DMS153 treated with DMSO at 0.1 percent for 48 hours (cell line): ENCODE data around the gene PDCD2L.
"Not testable (repeated sequence)": the region's sequence is repeated elsewhere in the genome, so short reads cannot be mapped to it uniquely, and the experiment has no call there.

ENCODE experiments used
- DNase-seq: peaks from one replicate; lab custom pipeline; 2025; ENCODE audit not compliant: unreplicated experiment; lab: John Stamatoyannopoulos, UW

PDCD2L gene

GRCh38 chr19:34373601-34374288, 30.5 kb upstream of the PDCD2L start:
- no peak for DNase-seq

- DNase-seq: no peak
Measured at GRCh38 chr19:34375598-34375997, 28.6 kb upstream of the PDCD2L start.

- DNase-seq: no peak
Measured at GRCh38 chr19:34380639-34381241, 23.5 kb upstream of the PDCD2L start.

DNA sequence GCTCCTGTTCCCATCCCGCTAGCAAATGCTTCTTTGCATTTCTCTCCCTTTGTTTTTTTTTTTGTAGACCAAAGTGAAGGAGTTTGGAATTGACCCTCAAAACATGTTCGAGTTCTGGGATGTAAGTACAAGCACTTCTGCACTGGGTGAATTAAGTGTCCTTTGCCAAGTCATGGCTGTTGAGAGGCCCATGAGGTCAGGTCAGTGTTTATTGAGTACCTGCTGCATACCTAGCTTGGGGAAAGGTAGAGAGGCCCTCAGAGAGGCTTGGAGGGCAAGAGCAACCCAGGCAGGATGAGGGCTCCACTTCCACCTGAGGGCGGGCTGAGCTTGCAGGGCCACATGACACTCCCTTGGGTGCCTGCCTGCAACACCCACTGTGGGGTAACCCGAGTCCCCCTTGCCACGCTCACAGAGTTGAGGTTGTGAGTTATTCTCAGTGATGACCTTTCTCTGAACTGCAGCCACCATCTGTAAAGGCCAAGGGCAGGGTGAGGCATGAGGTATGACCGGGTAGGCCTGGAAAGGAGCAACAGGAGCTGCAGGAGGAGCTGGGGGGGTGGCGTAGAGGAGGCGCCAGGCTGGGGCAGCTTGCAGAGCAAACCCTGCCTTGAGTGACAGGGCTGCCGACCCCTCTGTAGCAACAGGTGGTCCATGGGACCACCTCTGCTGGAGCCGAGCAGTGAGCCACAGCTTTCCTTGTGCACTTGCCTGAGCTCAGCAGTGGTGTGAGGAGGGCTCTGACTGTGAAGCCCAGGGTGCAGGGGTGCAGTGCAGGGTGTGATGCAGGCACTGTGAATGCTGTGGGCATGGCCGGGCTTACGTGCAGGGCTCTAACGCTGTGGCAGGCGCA, 22.6 kb upstream of the PDCD2L start:
- DNase-seq: no peak

DNA sequence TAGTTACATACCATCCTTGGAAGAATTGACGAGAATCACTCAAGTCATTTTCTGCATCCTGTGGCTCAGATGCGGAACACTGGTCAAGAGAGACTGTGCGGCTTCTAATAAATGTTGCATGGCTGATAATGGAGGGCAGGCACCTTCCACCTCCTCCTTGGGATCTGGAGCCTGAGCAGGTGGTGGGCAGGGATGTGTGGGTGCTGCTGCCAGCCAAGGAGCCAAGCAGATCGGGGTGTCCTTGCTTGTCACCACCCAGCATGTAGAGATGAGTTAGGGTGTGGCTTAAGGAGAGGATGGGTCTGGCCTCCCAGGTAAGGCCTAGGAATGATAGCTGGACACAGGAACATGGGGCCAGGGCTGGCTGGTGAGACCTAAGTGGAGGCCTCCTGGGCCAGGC, 21.7 kb upstream of the PDCD2L start:
- DNase-seq: no peak

DNA sequence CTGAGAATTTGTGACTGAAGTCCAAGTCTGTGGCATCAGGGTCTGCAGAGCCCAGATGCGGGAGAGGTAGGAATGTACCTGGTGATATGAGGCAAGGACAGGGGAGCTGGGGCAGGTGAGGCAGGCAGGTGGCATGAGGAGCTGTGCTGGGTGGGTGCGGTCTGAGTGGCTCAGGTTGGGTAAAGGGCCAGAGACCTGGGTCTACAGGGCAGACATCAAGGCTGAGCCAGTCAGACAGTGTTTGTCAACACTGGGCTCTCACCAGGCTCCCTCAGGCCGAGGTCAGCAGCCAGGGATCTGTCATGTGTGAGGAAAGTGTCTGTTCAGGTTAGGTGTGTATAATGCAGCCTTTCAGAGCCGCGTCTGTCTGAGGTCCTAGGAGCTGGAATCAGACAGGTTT, 20.6 kb upstream of the PDCD2L start:
- no peak for DNase-seq

- DNase-seq: no peak
Measured at GRCh38 chr19:34386645-34387445, 17.4 kb upstream of the PDCD2L start.

DNA sequence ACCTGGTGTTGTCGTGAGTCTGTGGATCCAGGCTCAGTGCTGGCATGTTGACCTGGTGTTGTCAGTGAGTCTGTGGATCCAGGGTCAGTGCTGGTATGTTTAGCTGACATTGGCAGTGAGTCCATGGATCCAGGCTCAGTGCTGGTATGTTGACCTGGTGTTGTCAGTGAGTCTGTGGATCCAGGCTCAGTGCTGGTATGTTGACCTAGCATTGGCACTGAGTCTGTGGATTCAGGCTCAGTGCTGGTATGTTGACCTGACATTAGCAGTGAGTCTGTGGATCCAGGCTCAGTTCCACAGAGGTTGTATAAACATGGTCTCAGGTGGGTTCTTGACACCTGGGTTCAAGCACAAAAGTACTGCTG, 16.8 kb upstream of the PDCD2L start:
- DNase-seq: no peak

- DNase-seq: not testable (repeated sequence)
Measured at GRCh38 chr19:34388745-34389144, 15.5 kb upstream of the PDCD2L start.

- no peak for DNase-seq
Measured at GRCh38 chr19:34391813-34392212, 12.4 kb upstream of the PDCD2L start.

DNA sequence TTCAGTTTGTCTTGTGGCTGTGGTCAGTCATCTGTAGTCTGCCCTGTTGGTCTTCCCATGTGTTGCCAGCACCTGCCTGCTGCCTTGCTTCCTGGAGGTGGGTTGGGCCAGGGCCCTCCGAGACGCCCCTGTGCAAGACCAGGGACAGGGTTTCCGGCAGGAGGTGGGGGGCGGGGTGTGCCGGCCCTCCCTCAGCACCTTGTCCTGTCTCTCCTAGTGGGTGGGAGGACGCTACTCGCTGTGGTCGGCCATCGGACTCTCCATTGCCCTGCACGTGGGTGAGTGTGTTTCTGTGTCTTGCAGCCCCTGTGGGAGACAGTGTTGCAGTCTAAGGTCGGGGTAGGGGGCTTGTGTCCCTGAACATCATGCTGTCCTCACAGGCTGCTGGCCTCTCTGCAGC, 11.2 kb upstream of the PDCD2L start:
- no peak for DNase-seq

DNA sequence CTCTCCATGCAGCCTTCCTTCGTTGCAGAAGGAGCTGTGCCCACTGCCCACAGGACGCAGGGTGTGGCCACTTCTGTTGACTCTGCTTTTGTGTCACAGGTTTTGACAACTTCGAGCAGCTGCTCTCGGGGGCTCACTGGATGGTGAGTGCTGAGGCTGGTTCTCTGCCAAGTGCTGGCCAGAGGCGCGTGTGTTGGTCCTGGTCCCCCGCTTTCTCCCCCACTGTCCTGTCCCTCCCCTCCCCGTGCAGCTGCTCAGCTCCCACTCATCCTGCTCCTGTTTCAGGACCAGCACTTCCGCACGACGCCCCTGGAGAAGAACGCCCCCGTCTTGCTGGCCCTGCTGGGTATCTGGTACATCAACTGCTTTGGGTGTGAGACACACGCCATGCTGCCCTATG, 10.6 kb upstream of the PDCD2L start:
- DNase-seq: no peak

DNA sequence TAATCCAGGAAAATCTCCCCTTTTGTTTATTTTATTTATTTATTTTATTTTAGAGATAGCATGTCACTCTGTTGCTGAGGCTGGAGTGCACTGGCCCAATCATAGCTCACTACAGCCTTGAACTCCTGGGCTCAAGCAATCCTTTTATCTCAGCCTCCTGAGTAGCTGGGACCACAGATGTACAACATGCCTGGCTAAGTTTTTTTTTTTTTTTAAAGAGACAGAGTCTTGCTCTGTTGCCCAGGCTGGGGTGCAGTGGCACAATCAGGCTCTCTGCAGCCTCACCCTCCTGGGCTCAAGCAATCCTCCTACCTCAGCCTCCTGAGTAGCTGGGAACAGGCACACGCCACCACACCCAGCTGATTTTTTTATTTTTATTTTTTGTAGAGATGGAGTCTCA, 6.3 kb upstream of the PDCD2L start:
- DNase-seq: no peak

DNA sequence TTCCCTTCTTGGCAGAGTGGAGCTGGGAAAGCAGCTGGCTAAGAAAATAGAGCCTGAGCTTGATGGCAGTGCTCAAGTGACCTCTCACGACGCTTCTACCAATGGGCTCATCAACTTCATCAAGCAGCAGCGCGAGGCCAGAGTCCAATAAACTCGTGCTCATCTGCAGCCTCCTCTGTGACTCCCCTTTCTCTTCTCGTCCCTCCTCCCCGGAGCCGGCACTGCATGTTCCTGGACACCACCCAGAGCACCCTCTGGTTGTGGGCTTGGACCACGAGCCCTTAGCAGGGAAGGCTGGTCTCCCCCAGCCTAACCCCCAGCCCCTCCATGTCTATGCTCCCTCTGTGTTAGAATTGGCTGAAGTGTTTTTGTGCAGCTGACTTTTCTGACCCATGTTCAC, 4.3 kb upstream of the PDCD2L start:
- DNase-seq: no peak

DNA sequence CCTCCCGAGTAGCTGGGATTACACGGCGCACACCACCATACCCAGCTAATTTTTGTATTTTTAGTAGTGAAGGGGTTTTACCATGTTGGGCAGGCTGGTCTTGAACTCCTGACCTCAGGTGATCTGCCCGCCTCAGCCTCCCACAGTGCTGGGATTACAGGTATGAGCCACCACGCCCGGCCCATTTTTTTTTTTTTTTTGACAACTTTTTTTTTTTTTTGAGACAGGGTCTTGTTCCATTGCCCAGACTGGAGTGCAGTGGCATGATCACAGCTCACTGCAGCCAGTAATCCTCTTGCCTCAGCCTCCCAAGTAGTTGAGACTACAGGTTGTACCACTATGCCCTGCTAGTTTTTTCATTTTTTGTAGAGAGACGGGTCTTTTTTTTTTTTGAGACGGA, 3.4 kb upstream of the PDCD2L start:
- DNase-seq: not testable (repeated sequence)

GRCh38 chr19:34402074-34402600, 2.1 kb upstream of the PDCD2L start:
- no peak for DNase-seq

- no peak for DNase-seq
Measured at GRCh38 chr19:34403784-34404108, 453 bp upstream of the PDCD2L start.

DNA sequence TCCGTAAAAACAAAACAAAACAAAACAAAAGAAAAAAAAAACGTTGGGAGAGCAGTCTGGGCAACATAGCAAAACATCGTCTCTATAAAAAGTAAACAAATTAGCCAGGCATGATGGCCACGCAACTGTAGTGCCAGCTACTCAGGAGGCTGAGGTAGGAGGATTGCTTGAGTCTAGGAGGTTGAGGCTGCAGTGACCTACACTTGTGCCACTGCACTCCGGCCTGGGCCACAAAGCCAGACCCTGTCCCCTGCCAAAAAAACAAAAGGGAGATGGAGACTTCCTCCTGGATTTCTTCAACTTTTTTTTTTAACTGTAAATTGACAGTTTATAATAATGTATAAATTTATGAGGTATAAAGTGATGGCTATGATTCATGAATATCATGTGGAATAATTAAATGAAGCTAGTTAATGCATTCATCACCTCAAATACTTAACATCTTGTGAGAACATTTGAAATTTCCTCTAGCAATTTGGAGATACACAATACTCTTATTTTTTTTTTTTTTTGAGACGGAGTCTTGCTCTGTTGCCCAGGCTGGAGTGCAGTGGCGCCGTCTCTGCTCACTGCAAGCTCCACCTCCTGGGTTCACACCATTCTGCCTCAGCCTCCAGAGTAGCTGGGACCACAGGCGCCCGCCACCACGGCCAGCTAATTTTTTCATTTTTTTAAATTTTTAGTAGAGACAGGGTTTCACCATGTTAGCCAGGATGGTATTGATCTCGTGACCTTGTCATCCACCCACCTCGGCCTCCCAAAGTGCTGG, 1.9 kb downstream of the PDCD2L start:
- DNase-seq: no peak

DNA sequence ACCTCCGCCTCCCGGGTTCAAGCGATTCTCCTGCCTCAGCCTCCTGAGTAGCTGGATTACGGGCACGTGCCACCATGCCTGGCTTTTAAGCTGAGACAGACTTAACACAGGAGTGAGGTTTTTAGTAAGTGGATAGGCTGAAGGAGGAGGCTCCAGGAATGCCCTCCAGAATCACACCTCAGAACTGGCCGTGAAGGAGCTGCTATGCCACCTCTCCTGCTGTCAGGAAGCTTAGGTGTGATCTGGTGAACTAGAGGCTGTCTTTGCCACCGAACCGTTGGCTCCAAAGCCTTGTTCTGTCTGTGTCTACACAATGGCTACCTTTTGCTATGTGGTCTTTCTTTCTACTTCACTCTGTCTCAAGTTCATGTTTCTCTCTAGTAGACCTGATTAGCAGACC, 4.2 kb downstream of the PDCD2L start:
- no peak for DNase-seq
